ENCODE measurements around the gene RFNG.

Gene RFNG

DNA sequence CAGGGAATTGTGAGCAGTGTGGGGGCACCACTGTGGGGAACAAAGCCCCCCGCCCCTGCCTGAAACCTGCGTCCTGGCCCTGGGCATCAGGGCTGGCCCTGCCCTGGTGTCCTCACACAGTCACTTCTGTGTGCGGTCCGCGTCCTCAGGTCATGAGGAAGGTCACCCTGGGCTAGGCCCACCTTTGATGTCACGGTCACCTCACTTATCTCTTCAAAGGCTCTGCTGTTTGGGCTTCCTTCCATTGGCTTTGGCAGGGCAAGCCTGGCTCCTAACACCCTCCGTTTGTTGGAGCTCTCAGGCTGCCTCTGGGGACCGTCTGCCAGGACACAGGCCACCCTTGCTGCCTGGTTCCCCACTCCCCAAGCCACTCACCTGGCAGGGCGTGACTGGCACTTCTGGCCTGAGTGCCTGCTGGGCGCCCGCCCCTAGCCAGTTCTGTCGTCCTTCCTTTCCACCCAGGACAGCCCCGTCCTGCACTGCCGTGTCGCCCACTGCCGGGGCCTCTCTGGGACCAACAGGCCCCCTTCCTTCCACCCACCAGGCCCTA lies 37.8 kb downstream of the RFNG start:
- DNase-seq, result no peak

DNA sequence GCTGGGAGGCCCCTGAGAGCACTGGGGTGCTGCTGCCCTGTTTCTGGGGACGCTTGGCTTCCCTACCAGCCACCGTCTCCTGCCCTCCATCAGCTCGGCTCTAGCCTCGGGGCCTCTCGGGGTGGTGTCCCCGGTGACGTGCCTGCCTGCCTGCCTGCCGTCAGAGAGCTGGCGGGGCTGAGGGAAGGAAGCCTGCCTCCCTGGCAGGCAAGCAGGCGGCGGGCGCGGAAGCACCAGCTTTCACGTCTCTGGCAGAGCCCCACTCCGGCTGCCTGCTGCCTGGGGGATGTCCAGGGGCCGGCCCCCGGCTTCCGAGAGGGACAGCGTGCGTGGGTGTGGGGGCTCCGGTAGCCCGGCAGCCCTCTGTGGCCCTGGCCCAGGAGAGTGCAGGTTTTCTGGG lies 38.3 kb downstream of the RFNG start:
- DNase-seq, result no peak

DNA sequence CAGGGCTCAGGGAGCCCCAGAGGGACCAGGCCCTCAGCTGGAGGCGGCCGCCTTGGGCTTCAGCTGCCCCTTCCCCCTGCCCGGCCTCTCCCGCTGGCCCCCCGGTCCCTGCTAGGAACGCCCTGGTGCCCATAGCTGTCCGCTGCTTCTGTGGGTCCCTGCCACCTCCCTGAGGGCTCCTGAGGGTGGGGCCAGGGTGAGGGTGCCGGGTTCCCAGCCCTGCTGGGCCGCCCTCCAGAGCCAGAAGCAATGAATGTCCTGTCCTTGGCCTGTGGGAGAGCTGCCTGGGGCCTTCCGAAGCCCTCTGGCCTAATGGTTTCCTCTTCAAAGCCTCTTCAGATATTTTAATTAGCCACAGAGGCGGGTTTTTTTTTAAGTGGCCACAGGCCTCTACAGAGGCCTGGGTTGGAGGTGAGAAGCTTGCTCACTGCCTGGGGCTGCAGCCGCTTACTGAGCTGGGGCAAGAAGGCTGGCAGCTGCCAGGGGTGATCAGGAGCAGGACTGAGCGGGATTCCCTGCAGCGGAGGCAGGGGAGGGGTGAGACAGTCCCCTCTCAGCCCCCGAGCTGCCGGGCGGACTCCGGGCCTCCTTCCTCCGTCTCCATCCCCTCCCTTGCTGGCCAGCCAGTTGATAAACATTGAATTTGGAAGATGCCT lies 38.8 kb downstream of the RFNG start:
- no peak for DNase-seq

DNA sequence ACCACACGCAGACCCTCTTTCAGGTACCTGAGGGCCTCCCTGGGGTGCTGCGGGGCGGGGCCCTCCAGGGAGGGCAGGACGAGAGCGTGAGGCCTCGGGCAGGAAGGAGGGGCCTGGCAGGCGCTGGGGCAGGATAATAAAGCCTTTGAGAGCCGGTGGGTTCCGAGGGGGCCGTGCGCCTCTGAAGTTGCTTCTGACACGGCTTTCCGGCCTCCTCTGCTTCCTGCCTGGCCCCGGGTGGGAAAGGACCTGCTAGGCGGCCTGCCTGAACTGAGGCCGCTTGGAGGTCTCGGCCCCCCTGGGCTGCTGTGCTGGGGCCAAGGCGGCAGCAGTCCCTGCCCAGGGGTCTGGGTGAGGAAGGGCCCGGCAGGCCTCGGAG lies 39.4 kb downstream of the RFNG start:
- DNase-seq, result no peak

DNA sequence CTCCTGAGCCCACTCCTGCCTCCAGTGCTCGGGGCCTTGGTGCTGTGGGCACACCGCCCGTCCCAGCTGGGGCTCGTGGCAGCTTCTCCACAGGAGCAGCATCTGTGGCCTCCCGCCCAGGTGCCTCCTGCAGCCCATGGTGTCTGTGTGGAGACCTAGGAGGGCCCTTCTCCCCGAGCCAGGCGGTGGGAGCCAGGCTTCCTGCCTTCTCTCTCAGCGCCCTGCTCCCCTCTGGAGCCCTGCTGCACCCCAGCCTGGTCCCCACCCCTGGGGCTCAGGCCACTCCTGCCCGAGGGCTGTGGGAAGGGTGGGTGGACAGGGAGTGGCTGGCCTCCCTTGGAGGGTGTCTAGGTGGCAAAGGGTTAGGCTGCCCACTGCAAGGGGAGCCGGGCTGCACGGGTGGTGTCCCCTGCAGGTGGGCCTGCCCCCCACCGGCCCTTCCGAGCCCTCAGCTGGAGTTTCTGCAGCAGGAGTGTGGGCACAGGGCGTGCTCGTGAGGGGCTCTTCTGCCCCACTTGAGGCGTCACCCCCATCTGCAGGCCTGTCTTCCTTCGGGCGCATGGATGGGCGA lies 39.9 kb downstream of the RFNG start:
- DNase-seq, result no peak

DNA sequence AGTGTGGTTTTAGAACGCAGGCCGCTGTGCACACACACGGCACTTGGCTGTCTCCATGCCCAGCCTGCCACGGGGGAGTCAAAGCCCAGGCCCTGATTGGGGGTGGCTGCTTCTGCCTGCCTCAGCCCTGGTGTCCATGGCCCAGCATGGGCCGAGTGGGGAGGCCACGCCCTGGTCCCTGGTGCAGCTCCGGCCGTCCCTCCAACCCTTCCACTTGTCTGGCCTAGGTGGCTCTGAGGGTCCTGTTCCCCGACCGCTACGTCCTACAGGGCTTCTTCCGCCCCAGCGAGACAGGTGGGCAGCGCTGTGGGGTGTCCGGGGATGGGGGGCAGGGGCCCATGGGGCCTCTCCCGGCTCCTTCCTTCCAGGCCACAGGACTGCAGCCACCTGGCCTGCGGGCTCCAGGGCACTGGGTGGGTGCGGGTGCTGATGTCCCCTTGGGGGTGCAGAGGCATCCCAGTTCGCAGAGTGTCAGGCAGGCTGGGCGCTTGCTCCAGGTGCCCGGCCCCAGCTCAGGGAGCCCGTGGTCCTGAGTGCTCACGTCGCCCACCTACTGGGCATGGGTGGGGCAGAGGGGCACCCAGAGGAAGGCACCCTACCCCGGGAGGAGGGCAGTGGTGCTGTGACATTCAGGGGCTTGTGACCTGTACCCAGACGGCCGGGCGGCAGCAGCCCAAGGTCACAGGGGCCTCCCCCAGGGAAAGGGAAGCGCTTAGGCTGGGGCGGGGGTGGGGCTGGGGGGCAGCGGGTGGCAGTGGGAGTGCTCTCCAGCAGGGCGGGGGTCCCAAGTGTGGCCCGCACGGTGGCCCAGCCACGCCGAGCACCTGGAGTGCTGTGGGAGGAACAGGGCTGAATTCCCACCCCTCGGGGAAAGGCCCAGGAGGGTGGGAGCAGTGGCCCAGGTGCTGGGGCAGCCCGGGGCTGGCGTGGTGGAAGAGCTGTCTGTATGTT lies 40.8 kb downstream of the RFNG start:
- no peak for DNase-seq

DNA sequence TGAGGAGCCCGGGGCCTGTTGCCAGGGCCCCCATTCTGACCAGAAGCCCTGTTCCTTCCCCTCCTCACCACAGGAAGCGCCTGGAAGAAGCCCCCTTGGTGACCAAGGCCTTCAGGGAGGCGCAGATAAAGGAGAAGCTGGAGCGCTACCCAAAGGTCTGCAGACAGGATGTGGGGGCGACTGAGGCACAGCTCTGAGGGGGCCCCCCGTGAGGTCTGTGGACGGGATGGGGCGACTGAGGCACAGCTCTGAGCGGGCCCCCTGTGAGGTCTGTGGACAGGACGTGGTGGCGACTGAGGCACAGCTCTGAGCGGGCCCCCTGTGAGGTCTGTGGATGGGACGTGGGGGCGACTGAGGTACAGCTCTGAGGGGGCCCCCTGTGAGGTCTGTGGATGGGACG lies 42.2 kb downstream of the RFNG start:
- DNase-seq, result no peak

DNA sequence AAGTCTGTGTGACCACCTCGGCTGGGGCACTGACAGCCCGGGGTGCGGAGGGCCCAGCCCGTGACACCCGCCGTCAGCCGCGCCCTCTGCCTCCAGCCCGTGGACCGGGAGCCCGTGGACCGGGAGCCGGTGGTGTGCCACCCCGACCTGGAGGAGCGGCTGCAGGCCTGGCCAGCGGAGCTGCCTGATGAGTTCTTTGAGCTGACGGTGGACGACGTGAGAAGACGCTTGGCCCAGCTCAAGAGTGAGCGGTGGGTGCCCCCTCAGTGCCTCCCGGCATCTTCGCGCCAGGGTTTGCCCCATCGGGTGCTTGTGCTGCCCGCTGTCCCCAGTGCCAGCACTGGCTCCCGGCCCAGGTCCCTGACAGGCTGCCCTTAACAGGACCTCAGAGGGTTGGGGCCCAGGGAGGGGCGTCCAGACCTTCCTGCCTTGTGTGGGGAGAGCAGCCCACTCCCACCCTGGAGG lies 42.6 kb downstream of the RFNG start:
- no peak for DNase-seq

DNA sequence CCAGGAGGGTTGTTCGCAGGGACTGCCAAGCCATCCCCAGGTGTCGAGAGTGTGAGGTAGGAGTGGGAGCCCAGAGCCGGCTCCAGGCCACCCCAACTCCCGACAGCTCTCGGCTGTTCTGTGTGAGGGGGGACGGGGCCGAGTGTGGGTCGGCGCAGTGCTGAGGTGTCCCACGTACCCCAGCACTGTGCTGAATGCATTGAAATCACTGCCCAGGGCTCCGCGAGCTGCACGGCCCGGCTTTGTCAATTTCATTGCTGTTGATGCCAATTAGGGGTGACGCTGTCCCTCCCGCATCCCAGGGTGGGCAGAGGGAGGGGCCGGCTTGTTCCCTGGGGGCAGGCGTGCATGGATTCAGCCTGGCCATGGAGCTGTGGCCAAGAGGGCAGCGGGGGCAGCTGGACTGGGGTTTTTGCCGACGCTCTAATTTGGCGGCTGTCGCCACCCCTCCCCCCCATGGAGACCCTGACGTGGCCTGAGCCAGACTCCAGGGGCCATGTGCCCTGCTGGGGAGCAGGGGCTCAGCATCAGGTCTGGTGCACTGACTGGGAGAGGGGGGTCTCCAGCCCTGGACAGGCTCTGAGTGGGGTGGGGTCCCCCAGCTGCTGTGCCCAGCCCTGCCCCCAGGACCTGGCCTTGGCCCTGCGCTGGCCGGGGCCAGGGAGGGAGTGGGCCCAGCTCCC lies 43.2 kb downstream of the RFNG start:
- DNase-seq, result no peak

DNA sequence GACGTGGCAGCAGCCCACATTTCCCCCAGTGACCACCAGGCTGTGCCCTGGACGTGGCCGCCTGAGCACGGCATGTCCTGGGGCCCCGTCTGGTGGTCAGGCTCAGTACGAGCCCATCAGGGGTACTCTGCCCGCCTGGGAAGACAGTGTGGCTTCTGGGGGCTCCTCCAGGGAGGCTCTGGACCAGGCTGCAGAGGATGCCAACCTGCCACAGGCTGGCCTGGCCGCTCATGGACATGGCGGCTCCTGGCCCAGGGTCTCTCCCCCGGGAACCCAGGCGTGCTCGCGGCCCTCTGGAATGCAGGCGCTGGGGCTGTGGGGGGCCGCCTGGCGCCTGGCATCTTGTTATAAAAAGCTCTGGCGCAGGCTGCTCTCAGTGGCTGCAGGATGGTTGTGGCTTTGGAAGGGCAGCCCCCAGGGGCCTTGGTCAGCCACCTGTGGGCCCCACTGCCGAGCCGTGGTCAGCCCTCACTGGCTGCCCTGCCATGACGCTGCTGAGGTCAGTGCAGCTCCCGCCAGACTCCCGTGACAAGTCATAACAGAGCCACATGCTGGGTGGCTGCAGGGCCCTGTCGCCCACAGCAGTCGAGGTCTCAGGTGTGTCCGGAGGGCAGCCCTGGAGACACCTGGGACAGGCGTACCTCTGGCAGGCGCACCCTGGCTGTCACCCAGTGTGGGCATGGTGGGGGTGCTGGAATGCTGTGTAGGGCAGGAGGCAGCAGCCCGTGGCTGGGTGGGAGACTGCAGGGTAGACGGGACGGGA lies 43.9 kb downstream of the RFNG start:
- DNase-seq, result no peak

DNA sequence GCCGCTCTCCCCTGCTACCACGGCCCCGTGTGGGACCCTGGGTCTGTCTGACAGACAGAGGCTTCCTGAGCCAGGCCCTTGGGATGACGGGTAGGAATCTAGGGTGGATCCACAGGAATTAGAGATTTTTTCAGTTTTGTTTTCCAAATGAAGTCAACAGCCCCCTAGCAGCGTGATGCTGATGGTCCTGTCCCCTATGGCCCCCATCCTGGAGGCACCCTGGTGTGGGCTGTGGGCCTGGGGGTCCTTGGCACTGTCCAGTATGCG lies 44.5 kb downstream of the RFNG start:
- no peak for DNase-seq

DNA sequence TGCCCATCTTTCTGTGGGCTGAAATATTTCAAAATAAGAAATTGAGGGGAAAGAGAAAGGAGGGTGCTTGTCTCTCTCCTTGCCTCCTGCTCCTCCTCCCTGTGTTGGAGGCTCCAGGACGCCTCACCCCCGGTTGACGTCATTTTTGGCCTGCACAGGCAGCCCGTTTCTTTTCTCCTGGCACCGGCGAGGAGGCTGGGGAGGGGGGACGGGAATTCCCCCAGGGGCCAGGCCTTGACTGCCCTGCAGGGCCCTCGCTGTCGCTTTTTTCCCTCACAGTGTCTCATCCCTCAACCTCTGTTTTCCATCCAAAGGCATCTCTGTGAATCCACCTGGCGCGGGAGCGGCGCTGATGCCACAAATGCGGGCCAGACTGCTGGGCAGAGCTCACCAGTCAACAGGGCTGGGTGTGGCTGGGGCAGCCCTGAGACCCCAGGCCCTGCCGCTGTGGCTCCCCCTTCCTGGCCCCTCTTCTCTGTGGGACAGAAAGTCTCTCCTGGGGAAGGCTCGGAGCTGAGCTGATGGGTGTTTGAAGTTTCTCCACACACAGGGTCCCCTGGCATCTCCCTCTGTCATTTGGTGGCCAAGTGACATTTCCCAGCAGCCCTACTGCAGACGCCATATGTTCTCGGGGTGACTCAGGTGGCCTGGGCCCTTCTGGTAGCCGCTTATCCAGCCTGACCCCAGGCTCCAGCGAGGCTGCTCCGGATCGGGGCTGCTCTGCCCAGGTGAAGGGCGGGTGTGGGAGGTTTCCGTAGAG lies 45.0 kb downstream of the RFNG start:
- no peak for DNase-seq

DNA sequence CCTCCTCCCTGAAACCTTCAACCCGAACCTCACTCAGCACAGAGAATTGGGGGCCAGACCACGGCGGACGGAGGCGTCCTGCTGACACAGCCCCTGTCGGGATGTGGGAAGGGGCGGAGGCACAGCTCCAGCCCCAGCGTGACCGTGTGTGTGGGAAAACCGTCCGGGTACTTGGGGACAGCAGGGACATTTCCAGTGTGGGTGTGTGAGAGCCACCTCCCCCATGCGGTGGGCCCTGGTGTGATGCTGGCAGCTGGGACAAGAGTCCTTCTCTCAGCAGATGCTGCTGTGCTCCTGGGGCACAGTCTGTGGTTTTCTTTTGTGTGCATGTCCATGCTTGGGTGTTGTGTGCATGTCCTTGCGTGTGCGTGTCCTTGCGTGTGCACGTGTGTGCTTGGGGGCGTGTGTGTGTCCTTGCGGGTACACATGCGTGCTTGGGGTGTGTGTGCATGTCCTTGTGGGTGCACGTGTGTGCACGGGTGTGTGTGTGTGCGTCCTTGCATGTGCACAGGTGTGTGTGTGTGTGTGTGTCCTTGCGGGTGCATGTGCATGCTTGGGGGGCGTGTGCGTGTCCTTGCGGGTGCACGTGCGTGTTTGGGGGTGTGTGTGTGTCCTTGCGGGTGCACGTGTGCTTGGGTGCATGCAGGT lies 45.8 kb downstream of the RFNG start:
- DNase-seq, result no peak

DNA sequence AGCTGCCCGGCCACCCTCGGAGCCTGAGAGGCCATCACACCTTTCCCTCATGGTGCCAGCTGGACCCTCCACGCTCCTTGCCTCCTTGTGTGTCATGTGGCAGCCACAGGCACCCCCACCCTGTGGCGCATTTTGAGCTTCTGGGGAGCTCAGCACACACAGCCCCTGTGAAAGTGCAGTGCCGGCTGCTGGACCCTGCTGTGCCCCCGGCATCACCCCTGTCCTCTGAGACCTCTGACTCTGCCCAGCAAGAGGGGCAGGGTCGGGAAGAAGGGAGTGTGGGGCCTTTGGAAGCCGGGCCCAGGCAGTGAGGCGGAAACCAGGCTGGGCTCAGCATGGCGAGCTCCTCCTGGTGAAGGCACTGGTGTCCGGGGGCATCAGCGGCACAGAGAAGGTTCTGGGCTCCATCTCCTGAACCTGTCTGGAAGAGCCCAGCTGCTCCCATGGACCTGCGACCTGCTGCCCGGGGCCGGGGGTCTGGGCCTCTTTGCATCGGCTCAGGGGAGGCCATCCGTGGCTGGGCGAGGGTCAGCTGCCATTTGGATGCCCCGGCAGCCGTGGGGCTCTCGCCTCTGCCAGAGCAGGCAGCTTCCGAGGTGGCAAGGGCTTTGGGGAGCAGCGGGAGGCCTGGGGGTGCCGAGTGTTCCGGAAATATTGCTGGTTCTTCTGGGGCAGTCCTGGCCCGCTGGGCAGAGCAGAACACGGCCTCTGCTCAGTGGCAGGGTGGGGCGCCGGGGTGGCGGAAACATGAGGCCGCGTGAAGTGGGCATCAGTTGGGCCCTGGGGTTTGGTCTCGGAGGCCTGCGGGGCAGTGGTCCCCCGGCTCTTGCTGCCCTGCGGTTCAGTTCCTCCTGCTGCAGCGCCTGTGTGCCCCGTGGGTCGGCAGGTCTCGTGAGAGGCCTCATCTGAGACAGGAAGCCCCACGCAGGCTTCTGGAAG lies 46.8 kb downstream of the RFNG start:
- DNase-seq, result no peak

DNA sequence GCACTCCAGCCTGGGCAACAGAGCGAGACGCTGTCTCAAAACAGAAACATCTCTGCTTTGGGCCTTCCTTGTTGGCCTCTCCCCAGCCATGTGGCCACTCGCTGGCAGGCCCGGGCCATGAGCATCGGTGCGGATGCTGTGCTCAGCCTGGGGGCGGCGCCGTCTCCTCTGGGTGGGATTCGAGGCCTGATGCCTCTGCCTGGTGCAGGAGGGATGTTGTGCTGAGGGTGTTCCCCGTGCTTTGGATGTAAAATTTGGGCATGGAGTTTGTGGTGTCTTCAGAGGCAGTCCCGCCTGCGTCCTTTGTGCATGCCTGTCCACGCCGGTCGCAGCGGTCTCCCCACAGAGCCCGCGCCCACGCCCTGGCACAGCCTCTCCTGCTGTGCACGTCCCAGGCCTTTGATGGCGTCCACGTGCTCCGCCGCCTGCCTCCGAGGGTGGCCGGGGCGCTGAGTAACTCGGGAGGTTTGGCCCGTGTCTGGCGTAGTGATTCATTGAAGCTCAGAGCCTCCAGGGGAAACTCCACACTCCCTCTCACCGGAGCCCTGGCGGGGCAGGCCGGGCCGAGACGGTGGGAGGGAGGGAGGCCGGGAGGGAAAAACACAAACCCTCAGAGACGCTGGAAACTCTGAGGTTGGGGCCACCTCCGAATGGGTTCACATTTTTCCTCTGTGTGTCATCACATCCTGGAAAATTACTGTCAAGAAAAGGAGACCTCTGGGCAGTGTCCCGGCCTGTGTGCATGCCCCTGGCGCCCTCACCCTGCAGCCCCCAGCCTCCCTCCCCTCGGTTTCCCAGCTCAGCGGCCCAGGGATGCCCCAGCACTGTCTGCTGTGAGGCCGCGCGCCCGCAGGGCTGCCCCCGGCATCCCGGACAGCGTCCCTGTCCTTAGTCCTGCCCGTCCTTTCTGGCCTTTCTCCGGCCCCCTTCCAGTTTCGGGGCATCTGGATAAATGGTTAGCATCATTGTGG lies 47.9 kb downstream of the RFNG start:
- DNase-seq, result no peak

DNA sequence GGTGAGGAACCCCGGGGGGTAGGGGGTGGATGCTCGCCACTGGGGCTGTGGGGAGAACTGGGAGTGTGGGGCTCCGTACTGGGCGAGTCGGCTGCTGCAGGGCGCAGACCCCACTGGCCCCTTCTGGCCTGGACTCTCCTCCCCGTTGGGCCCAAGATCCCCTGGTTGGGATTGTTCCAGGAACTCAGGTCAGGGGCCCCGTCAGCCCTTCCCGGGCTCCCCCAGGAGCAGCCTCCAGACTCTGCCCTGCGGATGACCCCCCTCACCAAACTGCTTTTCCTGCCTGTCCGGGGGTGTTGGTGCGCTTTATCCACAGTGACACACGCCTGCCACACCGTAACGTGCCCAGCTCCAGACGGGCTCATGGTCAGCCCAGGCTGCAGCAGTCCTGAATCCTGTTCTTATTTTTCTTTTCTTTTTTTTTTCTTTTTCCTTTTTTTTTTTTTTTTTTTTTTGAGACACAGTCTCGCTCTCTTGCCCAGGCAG lies 50.0 kb downstream of the RFNG start:
- DNase-seq, result no peak

DNA sequence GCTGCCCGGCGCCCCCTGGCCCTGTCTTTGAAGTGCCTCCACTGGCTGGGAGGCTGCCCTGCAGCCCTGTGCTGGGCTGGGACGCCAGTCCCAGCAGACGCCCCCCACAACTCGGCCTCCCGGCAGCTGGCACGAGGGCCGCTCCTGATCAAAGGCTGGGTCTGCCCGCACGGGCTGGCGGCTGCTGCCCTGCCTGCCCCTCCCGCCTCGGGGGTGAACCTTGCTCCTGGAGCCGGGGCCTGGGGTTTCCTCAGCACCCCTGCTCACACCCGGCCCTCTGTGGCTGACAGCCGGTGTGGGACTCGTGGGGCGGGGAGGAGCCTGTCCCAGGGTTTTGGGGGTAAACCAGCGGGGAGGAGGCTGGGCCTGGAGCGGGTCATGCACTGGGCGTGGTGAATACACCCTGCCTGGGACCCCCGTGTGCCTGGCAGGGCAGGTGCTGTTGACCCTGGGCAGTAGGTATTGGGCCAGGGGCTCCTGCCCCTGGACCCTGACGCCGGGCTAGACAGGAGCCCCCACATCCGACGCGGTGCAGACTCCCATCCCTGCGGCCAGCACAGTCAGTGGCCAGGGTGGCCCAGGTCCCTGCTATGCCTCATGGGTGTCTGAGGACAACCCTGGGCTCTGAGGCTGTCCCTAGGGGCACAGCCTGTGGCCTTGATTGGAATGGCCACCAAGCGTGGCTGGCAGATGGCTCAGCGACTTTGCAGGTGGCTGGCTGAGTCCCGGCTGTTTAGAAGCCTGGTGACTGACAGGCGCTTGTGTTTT lies 50.6 kb downstream of the RFNG start:
- no peak for DNase-seq

All from suppressor macrophage (primary cell).